Neural progenitor cell (in vitro differentiated cells): ENCODE data around the gene CRIM1.

Experiments
- EZH2phosphoT487 ChIP-seq: fragments of 200-600 bp; sonication (generic); IDR thresholded peaks from 2 replicates; pipeline ENCODE4 v1.6.1; 2017; ENCODE audit warnings: antibody characterized with exemption
- TF ChIP-seq, protein P1 (sequence below): fragments of 200-600 bp; sonication (generic); IDR thresholded peaks from 2 replicates; pipeline ENCODE4 v1.5.1; 2017; ENCODE audit warnings: antibody characterized with exemption, mild to moderate bottlenecking

DNA sequence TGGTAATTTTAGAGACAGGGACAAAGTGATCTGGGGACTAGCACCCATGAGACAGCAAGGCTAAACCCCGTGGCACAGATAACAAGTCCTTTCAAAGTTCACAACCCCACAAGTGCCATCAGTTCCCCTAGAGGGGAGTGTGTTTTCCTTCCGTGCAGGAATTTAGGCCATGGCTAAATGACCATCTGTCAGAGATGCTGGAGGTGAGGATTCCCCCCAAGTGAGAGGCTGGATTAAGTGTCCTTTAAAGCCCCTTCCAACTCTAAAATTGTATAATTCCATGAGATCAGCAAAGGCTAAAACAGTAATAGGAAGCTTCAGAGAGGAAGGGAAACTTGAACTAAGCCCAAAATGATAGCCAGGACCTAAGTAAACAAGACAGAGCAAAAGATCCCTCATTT, 233.7 kb downstream of the CRIM1 start:
- TF ChIP-seq, protein P1, sequence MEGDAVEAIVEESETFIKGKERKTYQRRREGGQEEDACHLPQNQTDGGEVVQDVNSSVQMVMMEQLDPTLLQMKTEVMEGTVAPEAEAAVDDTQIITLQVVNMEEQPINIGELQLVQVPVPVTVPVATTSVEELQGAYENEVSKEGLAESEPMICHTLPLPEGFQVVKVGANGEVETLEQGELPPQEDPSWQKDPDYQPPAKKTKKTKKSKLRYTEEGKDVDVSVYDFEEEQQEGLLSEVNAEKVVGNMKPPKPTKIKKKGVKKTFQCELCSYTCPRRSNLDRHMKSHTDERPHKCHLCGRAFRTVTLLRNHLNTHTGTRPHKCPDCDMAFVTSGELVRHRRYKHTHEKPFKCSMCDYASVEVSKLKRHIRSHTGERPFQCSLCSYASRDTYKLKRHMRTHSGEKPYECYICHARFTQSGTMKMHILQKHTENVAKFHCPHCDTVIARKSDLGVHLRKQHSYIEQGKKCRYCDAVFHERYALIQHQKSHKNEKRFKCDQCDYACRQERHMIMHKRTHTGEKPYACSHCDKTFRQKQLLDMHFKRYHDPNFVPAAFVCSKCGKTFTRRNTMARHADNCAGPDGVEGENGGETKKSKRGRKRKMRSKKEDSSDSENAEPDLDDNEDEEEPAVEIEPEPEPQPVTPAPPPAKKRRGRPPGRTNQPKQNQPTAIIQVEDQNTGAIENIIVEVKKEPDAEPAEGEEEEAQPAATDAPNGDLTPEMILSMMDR = no peak
- TF ChIP-seq EZH2phosphoT487 = no peak
